Mesenteric fat pad (tissue), 1 donor: ENCODE data around the gene CES3. TPM values are rescaled to one million over a fixed set of nuclear protein-coding genes. Genes with fewer than 3 reads are reported as not detected.

Source experiments
- total RNA-seq: library from RNA; stranded (reverse); fragmentation: NEBNext Ultra II Directional; extraction: Animal tissue kit (Norgen Biotek cat#: 25700); gene quantifications from one replicate; pipeline ENCODE4 v1.2.1, GENCODE V29; 2021
- donor health status: DM: yes; HTN: yes; CAD: no.

Gene CES3
- total RNA-seq, 1 donor from 2014 or later = 0.55 TPM

Other genes starting within 250 kb of the CES3 start
- gene DYNC1LI2, start 209.7 kb upstream of the CES3 start, total RNA-seq = 162 TPM
- not detected for gene TERB1, start 159.7 kb upstream of the CES3 start, total RNA-seq
- gene NAE1, start 130.3 kb upstream of the CES3 start, total RNA-seq = 42.4 TPM
- not detected for gene CA7, start 116.9 kb upstream of the CES3 start, total RNA-seq
- gene PDP2, start 80.8 kb upstream of the CES3 start, total RNA-seq = 33.5 TPM
- gene CDH16, start 42.4 kb upstream of the CES3 start, total RNA-seq = not detected
- gene RRAD, start 35.7 kb upstream of the CES3 start, total RNA-seq = 3.4 TPM
- gene CIAO2B, start 26.9 kb upstream of the CES3 start, total RNA-seq = 63.1 TPM
- 47.6 TPM for gene CES2, start 25.8 kb upstream of the CES3 start, total RNA-seq
- 12.5 TPM for gene CES4A, start 27.3 kb downstream of the CES3 start, total RNA-seq
- 48.7 TPM for gene CBFB, start 67.9 kb downstream of the CES3 start, total RNA-seq
- gene PHAF1, start 148.7 kb downstream of the CES3 start, total RNA-seq = 16.1 TPM
- gene B3GNT9, start 189.7 kb downstream of the CES3 start, total RNA-seq = 14.0 TPM
- 19.7 TPM for gene TRADD, start 198.6 kb downstream of the CES3 start, total RNA-seq
- 7.8 TPM for gene FBXL8, start 198.7 kb downstream of the CES3 start, total RNA-seq
- 29.7 TPM for gene HSF4, start 203.5 kb downstream of the CES3 start, total RNA-seq
- gene NOL3, start 209.3 kb downstream of the CES3 start, total RNA-seq = 31.3 TPM
- 14.5 TPM for gene MATCAP1, start 222.7 kb downstream of the CES3 start, total RNA-seq
- gene EXOC3L1, start 228.9 kb downstream of the CES3 start, total RNA-seq = 4.1 TPM
- 68.4 TPM for gene E2F4, start 230.9 kb downstream of the CES3 start, total RNA-seq
- 1.2 TPM for gene ELMO3, start 237.9 kb downstream of the CES3 start, total RNA-seq